BE2C (cell line): ENCODE results near the gene CDC73.

Source experiments
- DNase-seq: peaks from one replicate; pipeline ENCODE4 v3.0.0-alpha.2; 2020
- H3K27me3 ChIP-seq: fragments of 250-450 bp; sonication (Bioruptor Pico); 2 replicates; pipeline ENCODE4 v1.5.1; 2020; ENCODE audit warnings: mild to moderate bottlenecking
- H3K36me3 ChIP-seq: fragments of 250-450 bp; sonication (Bioruptor Pico); 2 replicates; pipeline ENCODE4 v1.5.1; 2020; ENCODE audit warnings: mild to moderate bottlenecking
- H3K4me1 ChIP-seq: fragments of 250-450 bp; sonication (Bioruptor Pico); 2 replicates; pipeline ENCODE4 v1.5.1; 2020
- H3K4me3 ChIP-seq: 2 replicates; pipeline ENCODE4 v1.5.1; 2011; ENCODE audit warnings: low read depth, low read length
- H3K9me3 ChIP-seq: fragments of 250-450 bp; sonication (Bioruptor Pico); 2 replicates; pipeline ENCODE4 v1.5.1; 2020
- TF ChIP-seq, protein P1 (sequence below): IDR thresholded peaks from 2 replicates; pipeline ENCODE4 v1.5.1; 2012; ENCODE audit warnings: mild to moderate bottlenecking, low read depth, low read length

Gene CDC73

DNA sequence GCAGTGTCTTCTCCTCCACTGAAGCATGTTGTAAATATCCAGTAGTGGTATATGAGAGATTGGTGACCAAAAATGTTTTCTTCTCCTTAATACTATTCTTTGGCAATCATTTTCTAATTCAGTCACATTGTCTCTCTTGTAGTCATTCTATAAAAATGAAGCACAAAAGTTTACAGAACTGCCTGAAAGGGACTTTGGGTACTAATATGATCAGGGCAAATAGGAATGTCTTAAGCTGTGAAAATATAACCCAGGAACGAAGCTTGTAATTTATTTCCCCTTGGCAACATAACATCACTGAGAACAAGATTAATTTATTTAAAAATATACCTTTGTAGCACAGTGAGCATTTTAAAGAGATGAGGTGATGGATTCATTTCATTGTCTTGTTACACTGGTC, 59.7 kb downstream of the CDC73 start:
- no peaks in the 10 kb centered on the region for H3K9me3 ChIP-seq
- no peaks in the 10 kb centered on the region for H3K27me3 ChIP-seq
- H3K4me1 ChIP-seq, result peaks cover 6% of the 10 kb centered on the region
- H3K4me3 ChIP-seq, result no peak overlapping the region
- DNase-seq, result no peak
- TF ChIP-seq, protein P1, sequence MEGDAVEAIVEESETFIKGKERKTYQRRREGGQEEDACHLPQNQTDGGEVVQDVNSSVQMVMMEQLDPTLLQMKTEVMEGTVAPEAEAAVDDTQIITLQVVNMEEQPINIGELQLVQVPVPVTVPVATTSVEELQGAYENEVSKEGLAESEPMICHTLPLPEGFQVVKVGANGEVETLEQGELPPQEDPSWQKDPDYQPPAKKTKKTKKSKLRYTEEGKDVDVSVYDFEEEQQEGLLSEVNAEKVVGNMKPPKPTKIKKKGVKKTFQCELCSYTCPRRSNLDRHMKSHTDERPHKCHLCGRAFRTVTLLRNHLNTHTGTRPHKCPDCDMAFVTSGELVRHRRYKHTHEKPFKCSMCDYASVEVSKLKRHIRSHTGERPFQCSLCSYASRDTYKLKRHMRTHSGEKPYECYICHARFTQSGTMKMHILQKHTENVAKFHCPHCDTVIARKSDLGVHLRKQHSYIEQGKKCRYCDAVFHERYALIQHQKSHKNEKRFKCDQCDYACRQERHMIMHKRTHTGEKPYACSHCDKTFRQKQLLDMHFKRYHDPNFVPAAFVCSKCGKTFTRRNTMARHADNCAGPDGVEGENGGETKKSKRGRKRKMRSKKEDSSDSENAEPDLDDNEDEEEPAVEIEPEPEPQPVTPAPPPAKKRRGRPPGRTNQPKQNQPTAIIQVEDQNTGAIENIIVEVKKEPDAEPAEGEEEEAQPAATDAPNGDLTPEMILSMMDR, result no peak
- no peaks in the 10 kb centered on the region for H3K36me3 ChIP-seq

GRCh38 chr1:193181985-193182384, 60.2 kb downstream of the CDC73 start:
- Histone ChIP-seq H3K9me3 (no peaks in the 10 kb centered on the region), H3K4me3 (no peak overlapping the region), H3K27me3 (no peaks in the 10 kb centered on the region), H3K4me1 (peaks cover 6% of the 10 kb centered on the region), H3K36me3 (no peaks in the 10 kb centered on the region)
- peak; percentile 30 for DNase-seq
- TF ChIP-seq, protein P1, result no peak

- no peaks in the 10 kb centered on the region for H3K27me3 ChIP-seq
- TF ChIP-seq, protein P1, result peak; percentile 79
- no peaks in the 10 kb centered on the region for H3K9me3 ChIP-seq
- peaks cover 12% of the 10 kb centered on the region for H3K4me1 ChIP-seq
- H3K4me3 ChIP-seq, result peak overlapping the region; percentile 25
- DNase-seq, result peak; percentile 13
- no peaks in the 10 kb centered on the region for H3K36me3 ChIP-seq
Observed at GRCh38 chr1:193183019-193183627, 61.3 kb downstream of the CDC73 start.

DNA sequence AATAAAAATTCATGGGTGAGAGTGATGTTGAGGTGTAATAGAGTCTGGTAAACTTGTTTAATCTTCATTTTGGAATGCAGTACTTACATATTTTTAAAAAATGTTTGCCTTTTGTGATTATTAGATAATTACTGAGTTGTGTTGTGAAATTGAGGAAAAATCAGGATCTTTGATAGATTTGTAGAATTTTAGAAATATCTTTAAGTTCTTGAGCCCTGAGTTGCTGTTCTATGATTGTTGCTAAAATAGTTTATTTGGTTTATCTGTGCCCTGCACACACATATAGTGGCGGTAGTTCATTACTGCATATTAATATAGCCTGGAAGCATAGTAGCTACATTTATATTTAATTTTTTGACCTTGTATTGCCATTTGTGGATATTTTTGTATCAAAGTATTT, 62.9 kb downstream of the CDC73 start:
- H3K36me3 ChIP-seq, result no peaks in the 10 kb centered on the region
- TF ChIP-seq, protein P1, result no peak
- DNase-seq, result no peak
- no peaks in the 10 kb centered on the region for H3K27me3 ChIP-seq
- peak overlapping the region; percentile 62 for H3K4me3 ChIP-seq
- no peaks in the 10 kb centered on the region for H3K9me3 ChIP-seq
- H3K4me1 ChIP-seq, result peaks cover 12% of the 10 kb centered on the region

- Histone ChIP-seq H3K4me3 (peak overlapping the region; percentile 62), H3K36me3 (no peaks in the 10 kb centered on the region), H3K4me1 (peaks cover 11% of the 10 kb centered on the region), H3K9me3 (no peaks in the 10 kb centered on the region), H3K27me3 (no peaks in the 10 kb centered on the region)
- DNase-seq, result no peak
- TF ChIP-seq, protein P1, result no peak
Observed at GRCh38 chr1:193185211-193185610, 63.4 kb downstream of the CDC73 start.

DNA sequence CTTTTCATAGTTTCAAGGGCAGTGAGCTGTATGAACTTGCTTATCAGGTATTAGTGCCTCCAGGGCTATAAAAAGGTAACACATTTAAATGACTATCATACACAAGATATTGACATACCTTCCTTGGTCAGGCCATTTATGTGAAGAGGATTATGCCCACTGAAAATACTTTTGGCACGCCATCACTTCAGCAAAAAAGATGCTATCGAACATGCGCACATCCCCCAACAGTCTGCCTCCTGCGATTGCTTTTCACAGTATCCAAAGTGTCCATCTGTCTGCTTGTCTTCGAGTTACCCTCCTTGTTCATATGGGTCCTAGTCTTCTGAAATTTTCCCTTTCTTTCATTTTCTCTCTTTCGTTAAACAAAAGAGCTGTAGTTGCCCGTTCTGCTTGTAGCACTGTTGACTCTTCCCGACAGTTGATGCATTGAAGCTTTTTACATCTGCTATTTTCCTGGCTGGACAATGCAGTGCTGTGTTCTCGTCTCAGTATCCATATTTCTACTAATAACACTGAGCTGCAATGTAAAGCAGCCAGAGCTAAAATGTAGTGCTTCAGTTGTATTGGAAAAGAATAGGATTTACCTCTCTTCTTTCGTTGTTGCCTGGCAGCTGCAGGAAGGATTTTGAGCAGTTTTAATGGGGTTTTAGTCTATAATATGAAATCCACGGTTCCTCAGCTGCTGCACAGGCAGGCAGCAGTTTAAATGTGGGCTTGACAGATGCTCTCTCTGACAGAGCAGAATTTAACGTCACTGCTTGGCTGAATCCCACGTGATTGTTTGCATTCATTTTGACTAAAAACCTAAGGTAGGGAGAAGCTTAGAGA, 64.3 kb downstream of the CDC73 start, which contains the start of gene B3GALT2:
Gene B3GALT2 (minus strand): TSS at position 713 of the 831 bp plus-strand sequence. CDS start 5,051 bp downstream, outside the sequence.
- Histone ChIP-seq H3K4me3 (peak within 1 kb of the TSS; percentile 62), H3K4me1 (peaks cover 6% of the 10 kb centered on the region), H3K36me3 (peaks cover 2% of the 10 kb centered on the region; the same call in 1 of the 2 replicates), H3K27me3 (no peaks in the 10 kb centered on the region), H3K9me3 (no peaks in the 10 kb centered on the region)
- peak; percentile 54 for DNase-seq
- TF ChIP-seq, protein P1, result no peak
